Measurements from ENCODE around the gene PCDHGA7. TPM values are rescaled to one million over a fixed set of nuclear protein-coding genes. Genes with fewer than 3 reads are reported as not detected.
"Not testable (repeated sequence)": the region's sequence is repeated elsewhere in the genome, so short reads cannot be mapped to it uniquely, and the experiment has no call there.

The PCDHGA7 gene
- polyA plus RNA-seq, 3 donors from 2014 or later: not detected

- Mint-ChIP-seq H3K27ac (peak overlapping the region in 1 of 6 donors; percentile 10), H3K4me3 (peak overlapping the region; percentile 33 to 86 (median 59)), H3K36me3 (peaks cover 4 to 25% (median 22%) of the 10 kb centered on the region in 3 donors), H3K9me3 (peaks cover 9 to 41% (median 19%) of the 10 kb centered on the region in 6 donors), H3K27me3 (ENCODE audit: low read depth in 3 of 3) (peaks cover 52 to 61% (median 53%) of the 10 kb centered on the region in 3 donors), H3K4me1 (peaks cover 40 to 68% of the 10 kb centered on the region in 2 donors)
- not testable (repeated sequence) for DNase-seq
Measured at GRCh38 chr5:141414548-141415274, 32.2 kb downstream of the PCDHGA7 start.

- Mint-ChIP-seq H3K4me3 (peak overlapping the region; percentile 33 to 74 (median 59)), H3K27me3 (ENCODE audit: low read depth in 3 of 3) (peaks cover 52 to 63% (median 54%) of the 10 kb centered on the region in 3 donors), H3K4me1 (peaks cover 39 to 65% of the 10 kb centered on the region in 2 donors), H3K27ac (peak overlapping the region in 1 of 6 donors; percentile 15), H3K36me3 (peaks cover 2 to 24% (median 22%) of the 10 kb centered on the region in 3 donors), H3K9me3 (peaks cover 12 to 42% (median 22%) of the 10 kb centered on the region in 6 donors)
- not testable (repeated sequence) for DNase-seq
Measured at GRCh38 chr5:141415275-141415618, 32.7 kb downstream of the PCDHGA7 start.

- peaks cover 0 to 21% (median 20%) of the 10 kb centered on the region in 3 donors for H3K36me3 Mint-ChIP-seq
Measured at GRCh38 chr5:141417494-141418172, 35.1 kb downstream of the PCDHGA7 start, which contains the start of gene PCDHGB7. TSS of gene PCDHGB7 (plus strand) at chr5:141417677. CDS start at chr5:141417860, 183 bp downstream.

GRCh38 chr5:141419074-141419880, 36.7 kb downstream of the PCDHGA7 start:
- peaks cover 62 to 70% (median 68%) of the 10 kb centered on the region in 3 donors for H3K27me3 Mint-ChIP-seq (ENCODE audit: low read depth in 3 of 3)
- H3K27ac Mint-ChIP-seq: peak overlapping the region in 2 of 6 donors; percentile 41 to 74
- H3K4me1 Mint-ChIP-seq: peaks cover 23 to 53% of the 10 kb centered on the region in 2 donors
- H3K9me3 Mint-ChIP-seq: peaks cover 12 to 53% (median 37%) of the 10 kb centered on the region in 6 donors
- DNase-seq: no peak
- H3K36me3 Mint-ChIP-seq: peaks cover 0 to 18% (median 16%) of the 10 kb centered on the region in 3 donors
- peak overlapping the region in 1 of 5 donors; percentile 85 for H3K4me3 Mint-ChIP-seq

More at GRCh38 chr5:141417494-141418172, 35.1 kb downstream of the PCDHGA7 start, which contains the start of gene PCDHGB7:
- Mint-ChIP-seq H3K27ac (peak within 1 kb of the TSS in 3 of 6 donors; percentile 41 to 58 (median 45)), H3K9me3 (peaks cover 12 to 59% (median 36%) of the 10 kb centered on the region in 6 donors), H3K4me3 (peak within 1 kb of the TSS; percentile 71 to 85 (median 74)), H3K27me3 (ENCODE audit: low read depth in 3 of 3) (peaks cover 67 to 77% (median 71%) of the 10 kb centered on the region in 3 donors), H3K4me1 (peaks cover 37 to 68% of the 10 kb centered on the region in 2 donors)
- peak; percentile 22 to 53 (median 51) for DNase-seq

GRCh38 chr5:141420855-141421488, 38.4 kb downstream of the PCDHGA7 start, which contains the start of gene PCDHGA11:
TSS of gene PCDHGA11 (plus strand) at chr5:141421051. CDS start at chr5:141421228, 177 bp downstream.
- H3K4me1 Mint-ChIP-seq: peaks cover 14 to 38% of the 10 kb centered on the region in 2 donors
- DNase-seq: peak; percentile 19 to 40 (median 31)
- peaks cover 0 to 14% (median 12%) of the 10 kb centered on the region in 3 donors for H3K36me3 Mint-ChIP-seq
- peaks cover 52 to 66% (median 61%) of the 10 kb centered on the region in 3 donors for H3K27me3 Mint-ChIP-seq (ENCODE audit: low read depth in 3 of 3)
- peak within 1 kb of the TSS; percentile 71 to 89 (median 83) for H3K4me3 Mint-ChIP-seq
- peak within 1 kb of the TSS in 2 of 6 donors; percentile 27 to 61 for H3K27ac Mint-ChIP-seq
- peaks cover 12 to 50% (median 36%) of the 10 kb centered on the region in 6 donors for H3K9me3 Mint-ChIP-seq

GRCh38 chr5:141421489-141421855, 38.9 kb downstream of the PCDHGA7 start:
- Mint-ChIP-seq H3K4me3 (peak overlapping the region; percentile 71 to 89 (median 83)), H3K36me3 (peaks cover 0 to 14% (median 12%) of the 10 kb centered on the region in 3 donors), H3K4me1 (peaks cover 14 to 37% of the 10 kb centered on the region in 2 donors), H3K27ac (peak overlapping the region in 2 of 6 donors; percentile 27 to 61), H3K9me3 (peaks cover 12 to 50% (median 36%) of the 10 kb centered on the region in 6 donors), H3K27me3 (ENCODE audit: low read depth in 3 of 3) (peaks cover 49 to 65% (median 61%) of the 10 kb centered on the region in 3 donors)
- DNase-seq: no peak

GRCh38 chr5:141422742-141423291, 40.3 kb downstream of the PCDHGA7 start:
- peaks cover 0 to 13% (median 11%) of the 10 kb centered on the region in 3 donors for H3K36me3 Mint-ChIP-seq
- H3K9me3 Mint-ChIP-seq: peaks cover 12 to 45% (median 35%) of the 10 kb centered on the region in 6 donors
- no peak overlapping the region for H3K27ac Mint-ChIP-seq
- no peak for DNase-seq
- H3K4me1 Mint-ChIP-seq: peaks cover 9 to 29% of the 10 kb centered on the region in 2 donors
- peaks cover 47 to 62% (median 53%) of the 10 kb centered on the region in 3 donors for H3K27me3 Mint-ChIP-seq (ENCODE audit: low read depth in 3 of 3)
- H3K4me3 Mint-ChIP-seq: peak overlapping the region in 1 of 5 donors; percentile 64

GRCh38 chr5:141427783-141428426, 45.4 kb downstream of the PCDHGA7 start:
- no peak for DNase-seq
- Mint-ChIP-seq H3K36me3 (peaks cover 5 to 14% (median 8%) of the 10 kb centered on the region in 3 donors), H3K9me3 (peaks cover 10 to 35% (median 24%) of the 10 kb centered on the region in 6 donors), H3K4me3 (no peak overlapping the region), H3K27me3 (ENCODE audit: low read depth in 3 of 3) (peaks cover 33 to 45% (median 35%) of the 10 kb centered on the region in 3 donors), H3K4me1 (peaks cover 18 to 22% of the 10 kb centered on the region in 2 donors), H3K27ac (no peak overlapping the region)

GRCh38 chr5:141430332-141431113, 48.0 kb downstream of the PCDHGA7 start, which contains the start of gene PCDHGA12:
TSS of gene PCDHGA12 (plus strand) at chr5:141430507. CDS start at chr5:141430760, 253 bp downstream.
- peak within 1 kb of the TSS in 3 of 6 donors; percentile 32 to 63 (median 57) for H3K27ac Mint-ChIP-seq
- H3K36me3 Mint-ChIP-seq: peaks cover 5 to 14% (median 11%) of the 10 kb centered on the region in 3 donors
- peaks cover 32 to 49% (median 36%) of the 10 kb centered on the region in 3 donors for H3K27me3 Mint-ChIP-seq (ENCODE audit: low read depth in 3 of 3)
- peaks cover 12 to 40% (median 27%) of the 10 kb centered on the region in 6 donors for H3K9me3 Mint-ChIP-seq
- DNase-seq: peak in 2 of 3 donors; percentile 22 to 42
- H3K4me1 Mint-ChIP-seq: peaks cover 19 to 22% of the 10 kb centered on the region in 2 donors
- peak within 1 kb of the TSS; percentile 72 to 89 (median 78) for H3K4me3 Mint-ChIP-seq

GRCh38 chr5:141431286-141431685, 48.7 kb downstream of the PCDHGA7 start:
- Mint-ChIP-seq H3K36me3 (peaks cover 5 to 14% (median 11%) of the 10 kb centered on the region in 3 donors), H3K27me3 (ENCODE audit: low read depth in 3 of 3) (peaks cover 32 to 45% (median 36%) of the 10 kb centered on the region in 3 donors)

GRCh38 chr5:141432308-141432707, 49.8 kb downstream of the PCDHGA7 start:
- H3K27ac Mint-ChIP-seq: not testable (repeated sequence)
- peaks cover 28 to 38% (median 36%) of the 10 kb centered on the region in 3 donors for H3K27me3 Mint-ChIP-seq (ENCODE audit: low read depth in 3 of 3)

More at GRCh38 chr5:141431286-141431685, 48.7 kb downstream of the PCDHGA7 start:
- peak in 1 of 3 donors; percentile 12 for DNase-seq
- Mint-ChIP-seq H3K4me3 (peak overlapping the region; percentile 72 to 89 (median 78)), H3K4me1 (peaks cover 19 to 22% of the 10 kb centered on the region in 2 donors), H3K9me3 (peaks cover 12 to 40% (median 27%) of the 10 kb centered on the region in 6 donors), H3K27ac (peak overlapping the region in 1 of 6 donors; percentile 57)

More at GRCh38 chr5:141432308-141432707, 49.8 kb downstream of the PCDHGA7 start:
- not testable (repeated sequence) for DNase-seq
- peaks cover 5 to 14% (median 11%) of the 10 kb centered on the region in 3 donors for H3K36me3 Mint-ChIP-seq
- H3K4me1 Mint-ChIP-seq: peaks cover 19 to 22% of the 10 kb centered on the region in 2 donors
- H3K9me3 Mint-ChIP-seq: peaks cover 12 to 34% (median 27%) of the 10 kb centered on the region in 6 donors
- H3K4me3 Mint-ChIP-seq: peak overlapping the region in 4 of 5 donors; percentile 48 to 84 (median 66)
